HG03432 (cell line): Measurements from ENCODE around the gene KRT76.
"Not testable (repeated sequence)": the region's sequence is repeated elsewhere in the genome, so short reads cannot be mapped to it uniquely, and the experiment has no call there.

Source experiments
- ATAC-seq: cut with Tn5 transposase; IDR thresholded peaks from one replicate; pipeline ENCODE4 v1.9.1; 2021; ENCODE audit warnings: mild to moderate bottlenecking, moderate library complexity; ENCODE audit not compliant: unreplicated experiment

Gene KRT76

GRCh38 chr12:52798671-52799504 is 21.7 kb upstream of the KRT76 start:
- no peak for ATAC-seq

DNA sequence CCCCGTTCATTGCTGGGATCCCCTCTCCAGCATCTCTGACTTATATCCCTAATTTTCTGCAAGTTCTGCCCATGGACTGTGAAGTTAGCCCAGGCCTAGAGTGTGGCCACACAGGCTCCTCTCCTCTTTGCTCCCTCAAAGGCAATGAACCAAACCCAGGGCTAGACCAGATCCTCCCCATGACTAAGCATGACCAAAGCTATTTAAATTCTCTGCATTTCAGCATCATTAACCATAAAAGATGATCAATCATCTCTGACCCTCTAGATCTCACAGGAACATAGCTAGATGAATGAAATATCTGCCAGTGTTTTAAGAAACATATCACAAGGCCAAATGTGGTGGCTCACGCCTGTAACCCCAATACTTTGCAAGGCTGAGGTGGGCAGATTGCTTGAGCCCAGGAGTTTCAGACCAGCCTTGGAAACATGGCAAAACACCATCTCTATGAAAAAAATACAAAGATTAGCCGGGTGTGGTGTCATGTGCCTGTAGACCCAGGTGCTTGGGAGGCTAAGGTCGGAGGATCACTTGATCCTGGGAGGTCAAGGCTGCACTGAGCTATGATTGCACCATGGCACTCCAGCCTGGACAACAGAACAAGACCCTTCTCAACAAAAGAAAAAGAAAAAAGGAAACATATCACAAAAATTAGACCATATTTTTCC is 21.0 kb upstream of the KRT76 start:
- ATAC-seq: no peak

DNA sequence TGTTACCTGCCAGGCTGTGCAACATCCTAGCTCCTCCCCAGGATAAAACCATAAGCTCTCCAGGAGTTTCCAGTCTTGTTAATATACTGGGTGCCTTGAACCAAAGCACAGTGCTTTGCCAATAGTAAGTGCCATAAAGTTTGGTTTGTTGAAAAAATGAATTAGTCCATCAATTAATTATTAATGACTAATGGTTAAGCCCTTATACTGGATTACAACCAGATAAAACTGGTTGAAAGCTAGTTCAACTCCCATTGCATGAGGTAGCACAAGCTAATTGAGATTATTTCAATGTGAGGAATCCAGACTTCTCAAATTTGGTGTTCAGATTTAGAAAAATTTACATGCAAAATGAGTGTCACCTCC is 20.4 kb upstream of the KRT76 start:
- ATAC-seq: no peak

GRCh38 chr12:52796839-52797528 is 19.8 kb upstream of the KRT76 start:
- ATAC-seq: no peak

DNA sequence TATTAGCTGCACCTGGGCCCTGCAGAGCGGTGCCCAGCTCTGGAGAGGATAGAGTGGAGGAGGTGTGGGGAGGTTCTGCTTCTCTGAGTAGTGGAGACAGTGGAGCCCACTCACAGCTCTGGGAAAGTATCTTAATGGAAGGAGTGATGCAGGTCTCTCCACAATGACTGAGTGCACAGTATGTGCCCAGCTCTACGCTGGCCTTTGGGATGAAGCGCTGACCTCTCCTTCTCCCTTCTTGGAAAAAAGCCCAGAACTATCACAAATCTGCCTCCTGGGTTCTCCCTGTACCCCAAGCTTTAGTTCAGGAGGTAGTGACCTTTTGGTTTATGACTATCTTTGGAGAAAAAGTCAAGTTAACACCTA is 19.3 kb upstream of the KRT76 start:
- ATAC-seq: no peak

GRCh38 chr12:52795694-52796428 is 18.7 kb upstream of the KRT76 start, which contains the start of gene KRT3:
Gene KRT3, minus strand, starts transcription at chr12:52796117. Its CDS starts 75 bp downstream, at chr12:52796042.
- ATAC-seq: no peak

DNA sequence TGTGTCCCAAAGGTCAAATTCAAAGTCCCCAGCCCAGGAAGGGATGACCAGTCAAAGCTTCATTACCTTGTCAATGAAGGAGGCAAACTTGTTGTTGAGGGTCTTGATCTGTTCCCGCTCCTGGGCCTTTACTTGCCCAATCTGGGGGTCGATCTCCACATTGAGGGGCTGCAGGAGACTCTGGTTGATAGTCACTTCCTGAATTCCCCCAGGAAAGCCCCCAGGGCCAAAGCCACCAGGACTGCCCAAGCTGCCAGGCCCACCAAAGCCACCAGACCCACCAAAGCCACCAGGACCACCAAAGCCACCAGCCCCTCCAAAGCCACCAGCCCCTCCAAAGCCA is 18.2 kb upstream of the KRT76 start:
- not testable (repeated sequence) for ATAC-seq

DNA sequence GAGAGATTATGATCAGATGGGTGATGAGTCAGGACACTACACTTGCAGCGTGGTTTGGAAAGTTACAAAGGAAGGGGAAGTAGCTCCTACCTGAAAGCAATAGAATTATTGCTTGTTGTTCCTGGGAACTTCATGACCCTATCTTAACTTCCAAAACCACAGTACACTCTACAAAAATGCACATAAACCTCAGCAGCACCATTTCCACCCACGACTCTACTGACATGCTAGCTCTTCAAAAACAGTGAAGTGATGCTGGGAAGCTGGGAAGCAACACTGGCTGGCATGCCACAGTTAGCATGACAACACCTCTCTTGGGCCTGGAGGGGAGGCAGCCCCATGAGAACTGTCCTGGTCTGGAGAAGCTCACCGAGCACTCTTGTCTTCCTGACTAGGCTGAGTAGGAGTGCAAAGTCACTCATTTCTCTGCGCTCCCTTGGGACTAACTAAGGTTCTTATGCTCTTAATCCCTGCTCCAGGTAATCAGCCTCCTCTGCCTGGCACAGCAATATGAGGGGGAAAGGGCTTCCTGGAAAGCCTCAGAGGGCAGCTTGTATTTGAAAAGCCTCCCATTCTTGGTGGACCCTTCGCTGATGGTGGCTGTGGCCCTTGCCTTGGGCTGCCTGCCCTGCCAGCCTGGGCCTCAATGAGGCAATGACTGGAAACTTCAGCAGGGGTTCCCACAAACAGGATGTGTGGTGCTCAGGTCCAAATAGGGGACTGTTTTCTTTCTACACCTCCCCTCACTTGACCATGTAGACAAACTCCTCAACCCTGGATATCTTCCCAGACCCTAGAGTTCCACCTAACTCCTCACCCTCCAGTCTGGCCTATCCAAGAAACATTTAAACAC is 17.6 kb upstream of the KRT76 start:
- no peak for ATAC-seq

GRCh38 chr12:52792185-52793029 is 15.3 kb upstream of the KRT76 start:
- no peak for ATAC-seq

- no peak for ATAC-seq
Measured at GRCh38 chr12:52791271-52792184, 14.4 kb upstream of the KRT76 start.

- ATAC-seq: no peak
Measured at GRCh38 chr12:52790427-52791270, 13.5 kb upstream of the KRT76 start.

- ATAC-seq: no peak
Measured at GRCh38 chr12:52789637-52790426, 12.7 kb upstream of the KRT76 start.

DNA sequence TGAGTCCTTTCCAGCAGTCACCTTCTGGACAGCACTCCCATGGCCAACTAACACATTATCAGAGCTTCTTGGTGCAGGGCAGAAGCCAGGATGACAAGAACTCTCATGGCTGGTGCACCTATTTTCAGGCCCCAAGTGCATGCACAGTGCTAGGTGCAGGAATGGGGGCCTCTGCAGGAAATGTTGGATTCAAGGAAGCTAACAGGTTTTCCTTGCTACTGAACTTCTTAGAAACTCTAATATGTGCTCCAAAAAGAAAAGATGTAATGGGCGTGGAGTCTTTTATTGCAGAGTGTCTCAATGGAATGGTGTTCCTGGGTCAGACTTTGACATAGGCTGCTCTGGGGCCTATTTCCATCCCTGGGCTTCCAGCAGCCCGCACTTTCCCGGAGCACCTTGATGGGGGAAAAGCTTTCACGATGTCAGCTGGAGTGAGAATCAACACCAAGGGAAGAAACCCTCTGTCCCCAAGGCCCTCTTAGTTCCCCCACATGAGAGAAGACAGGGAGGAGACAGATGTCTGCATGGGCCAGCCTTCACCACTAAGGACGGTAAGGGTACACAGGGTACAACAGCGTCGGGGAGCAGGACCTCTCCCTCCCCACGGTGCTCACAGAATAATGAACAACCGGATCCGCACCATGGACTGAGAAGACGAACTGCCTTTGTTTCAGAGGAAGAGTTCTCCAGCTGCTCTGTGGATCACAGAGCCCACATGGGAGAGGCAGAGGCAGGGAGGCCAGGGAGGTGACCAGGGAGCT is 11.9 kb upstream of the KRT76 start:
- no peak for ATAC-seq

DNA sequence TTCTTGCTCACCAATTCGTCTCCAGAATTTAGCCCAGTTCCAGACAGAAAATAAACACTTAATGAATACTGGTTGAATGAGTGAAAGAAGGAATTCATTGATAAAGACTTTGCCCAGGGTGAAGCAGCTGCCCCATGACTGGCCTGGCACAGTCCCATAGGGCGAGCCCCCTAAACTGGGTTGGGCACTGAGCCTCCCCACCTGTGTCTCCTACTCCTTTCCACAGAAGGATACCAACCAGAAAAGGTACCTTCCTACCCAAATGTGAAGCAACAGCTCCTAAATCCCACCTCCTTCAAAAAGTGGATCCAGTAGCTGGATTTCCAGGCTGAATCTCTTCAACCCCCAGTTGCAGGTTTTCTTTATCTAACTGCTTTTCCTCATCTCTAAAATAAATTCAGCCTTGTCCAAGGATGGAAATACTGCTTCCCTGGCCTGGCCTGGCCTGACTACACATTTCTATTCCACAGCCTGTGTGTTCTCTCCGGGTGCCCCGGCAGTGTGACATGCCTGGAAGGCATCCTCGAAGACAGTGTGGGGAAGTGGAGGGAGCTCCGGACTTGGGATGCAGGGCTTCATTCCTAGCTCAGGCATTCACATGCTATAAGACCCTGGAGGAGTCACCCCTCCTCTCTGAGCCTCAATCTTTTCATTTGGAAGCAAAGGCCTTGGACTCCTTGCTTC is 11.2 kb upstream of the KRT76 start:
- no peak for ATAC-seq
